ENCODE results near the gene PTPRN2. TPM values are rescaled to one million over a fixed set of nuclear protein-coding genes. Genes with fewer than 3 reads are reported as not detected.

The PTPRN2 gene
- total and polyA plus RNA-seq, 2 of the 8 experiments (the other 6 are each of a cell fraction or from before 2014, with no cell fraction given) = 2.6 to 4.5 TPM

- no peak overlapping the region for H3K4ac ChIP-seq (replicated peaks; ENCODE audit: insufficient read length, low read depth, low read length)
- H3K36me3 ChIP-seq (ENCODE audit: control insufficient read depth in 2 of 4, insufficient read depth in 4 of 4, low read length in 3 of 4) = no peaks in the 10 kb centered on the region
- H2BK5ac ChIP-seq (ENCODE audit: low read depth, low read length) = no peak overlapping the region
- no peaks in the 10 kb centered on the region for H4K20me1 ChIP-seq (replicated peaks in 1 of 2; ENCODE audit: control insufficient read depth in 1 of 2, insufficient read depth in 2 of 2, low read length in 2 of 2)
- H3K23ac ChIP-seq (ENCODE audit: insufficient read length) = no peak overlapping the region
- POLR2A ChIA-PET (ENCODE audit: partially characterized antibody) = no interaction called here
- FAIRE-seq (no peak), DNase-seq (ENCODE audit: low read depth in 1 of 2, low spot score in 2 of 2) (no peak)
- no peak overlapping the region for H2AK5ac ChIP-seq (ENCODE audit: low read depth, low read length)
- no peak overlapping the region for H3K18ac ChIP-seq (ENCODE audit: extremely low read depth, low read length)
- no peak overlapping the region for H4K91ac ChIP-seq (replicated peaks; ENCODE audit: insufficient read length, low read length)
- no peak overlapping the region for H3K56ac ChIP-seq (replicated peaks; ENCODE audit: insufficient read length, low read depth, low read length)
- H3K9me3 ChIP-seq (ENCODE audit: insufficient read depth in 2 of 2, low read depth in 1 of 2, low read length in 1 of 2) = peaks cover 0 to 3% of the 10 kb centered on the region in 2 experiments; a peak in 2 of 4 replicates
- no peaks in the 10 kb centered on the region for H3K79me1 ChIP-seq (ENCODE audit: low read depth, low read length)
- H3K27ac ChIP-seq (ENCODE audit: low read depth, low read length) = no peak overlapping the region
- no peak overlapping the region for H3K4me2 ChIP-seq (ENCODE audit: insufficient read depth in 1 of 2, low read depth in 2 of 2, low read length in 2 of 2)
- TF ChIP-seq CTBP2 (IDR thresholded peaks at IDR 0.05; ENCODE audit: borderline replicate concordance, insufficient read depth, insufficient read length, low read length) (no peak), BACH1 (IDR thresholded peaks at IDR 0.05; ENCODE audit: low read length) (no peak), BCL11A (IDR thresholded peaks at IDR 0.05; ENCODE audit: low read depth in 2 of 2, low read length in 2 of 2) (no peak), RNF2 (IDR thresholded peaks at IDR 0.05; ENCODE audit: borderline replicate concordance, low read depth, low read length, missing control alignments, poor library complexity, severe bottlenecking) (no peak), TEAD4 (IDR thresholded peaks at IDR 0.05; ENCODE audit: low read depth, low read length) (no peak), SP4 (IDR thresholded peaks at IDR 0.05; ENCODE audit: low read length) (no peak), RXRA (IDR thresholded peaks at IDR 0.05; ENCODE audit: insufficient read depth, low read depth, low read length) (no peak)
- H2AFZ ChIP-seq (ENCODE audit: low read length) = no peak overlapping the region
- no peak overlapping the region for H3K14ac ChIP-seq (ENCODE audit: insufficient read length)
- no peak overlapping the region for H3K9ac ChIP-seq (replicated peaks in 1 of 4; ENCODE audit: extremely low read depth in 1 of 4, low read depth in 3 of 4, low read length in 3 of 4)
- H3K23me2 ChIP-seq (ENCODE audit: low read depth, low read length) = no peaks in the 10 kb centered on the region
- H2BK20ac ChIP-seq (ENCODE audit: low read length) = no peak overlapping the region
- WGBS, 2 experiments (ENCODE audit: extremely low coverage in 1 of 2, insufficient coverage in 1 of 2, insufficient read length in 1 of 2, insufficient replicate concordance in 2 of 2, low coverage in 1 of 2, low lambda C conversion rate in 2 of 2, missing lambda C conversion rate in 1 of 2) = 86% methylated on average over 10 of the region's 10 CpGs; no CpG with 5 or more reads in 1 of the 2 experiments
- H2BK15ac ChIP-seq (ENCODE audit: low read length) = no peak overlapping the region
- H3K4me1 ChIP-seq (replicated peaks in 1 of 4; ENCODE audit: control insufficient read depth in 3 of 4, insufficient read depth in 4 of 4, low read length in 3 of 4) = peaks cover 0 to 4% (median 3%) of the 10 kb centered on the region in 4 experiments; a peak in 2 of 7 replicates
- H2BK120ac ChIP-seq (replicated peaks; ENCODE audit: low read depth, low read length) = no peak overlapping the region
- no peaks in the 10 kb centered on the region for H3K27me3 ChIP-seq (replicated peaks in 1 of 4; ENCODE audit: control insufficient read depth in 3 of 4, extremely low read depth in 1 of 4, insufficient read depth in 3 of 4, low read length in 3 of 4)
- no peaks in the 10 kb centered on the region for H3K79me2 ChIP-seq (ENCODE audit: control insufficient read depth in 1 of 2, insufficient read depth in 2 of 2, low read length in 2 of 2)
- no peak overlapping the region for H2BK12ac ChIP-seq (ENCODE audit: low read depth, low read length)
- no peak overlapping the region for H4K5ac ChIP-seq (ENCODE audit: insufficient read length, low read depth, low read length)
- H4K8ac ChIP-seq (ENCODE audit: extremely low read depth, insufficient read depth, low read length) = no peak overlapping the region
- CTCF ChIA-PET (ENCODE audit: partially characterized antibody) = interaction anchor here (0.9 to 6.9 kb wide), 5 partner anchors 8 to 67 kb away, joined by 3 to 51 read pairs (median 4); no protein-coding TSS in a partner anchor
- no peak overlapping the region for H3K4me3 ChIP-seq (ENCODE audit: extremely low read depth in 1 of 4, insufficient read depth in 2 of 4, low read depth in 3 of 4, low read length in 4 of 4)
These were observed 185.8 kb downstream of the PTPRN2 start for GRCh38 chr7:158401826-158402225.

All from H1 (cell line).